Activated T-cell treated with anti-CD3 and anti-CD28 coated beads, Interleukin-2, amount 50 U/mL, for 1 hour (primary cell): Measurements from ENCODE around the gene BCL2.
A peak's percentile ranks its signal among the peaks of the same experiment; 100 is the strongest.

Experiments
- DNase-seq: peaks from one replicate; pipeline ENCODE4 v3.0.0-alpha.2; 2020

The BCL2 gene

DNA sequence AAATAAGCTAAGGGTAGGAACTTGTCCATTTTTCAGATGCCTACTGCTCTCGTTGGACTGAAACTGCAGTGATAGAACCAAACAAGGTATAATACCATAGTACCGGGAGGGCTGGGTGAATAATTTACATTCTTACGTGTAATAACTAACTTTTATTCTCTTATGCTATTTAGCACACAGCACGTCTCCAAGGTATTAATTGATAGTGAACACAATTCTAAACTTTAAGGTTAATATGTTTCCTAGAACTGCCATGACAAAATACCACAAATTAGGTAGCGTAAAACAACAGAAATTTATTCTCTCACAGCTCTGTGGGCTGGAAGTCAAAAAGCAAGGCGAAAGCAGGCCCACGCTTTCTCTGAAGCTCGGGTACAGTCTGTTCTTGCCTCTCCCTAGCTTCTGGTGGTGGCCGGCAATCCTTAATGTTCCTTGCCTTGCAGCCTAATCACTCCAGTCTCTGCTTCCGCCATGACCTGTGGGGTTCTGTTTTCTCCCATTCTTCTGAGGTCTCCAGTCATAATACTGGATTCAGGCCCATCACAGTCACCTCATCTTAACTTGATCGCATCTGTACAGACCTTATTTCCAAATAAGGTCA, 5.6 kb upstream of the BCL2 start:
- DNase-seq = no peak

DNA sequence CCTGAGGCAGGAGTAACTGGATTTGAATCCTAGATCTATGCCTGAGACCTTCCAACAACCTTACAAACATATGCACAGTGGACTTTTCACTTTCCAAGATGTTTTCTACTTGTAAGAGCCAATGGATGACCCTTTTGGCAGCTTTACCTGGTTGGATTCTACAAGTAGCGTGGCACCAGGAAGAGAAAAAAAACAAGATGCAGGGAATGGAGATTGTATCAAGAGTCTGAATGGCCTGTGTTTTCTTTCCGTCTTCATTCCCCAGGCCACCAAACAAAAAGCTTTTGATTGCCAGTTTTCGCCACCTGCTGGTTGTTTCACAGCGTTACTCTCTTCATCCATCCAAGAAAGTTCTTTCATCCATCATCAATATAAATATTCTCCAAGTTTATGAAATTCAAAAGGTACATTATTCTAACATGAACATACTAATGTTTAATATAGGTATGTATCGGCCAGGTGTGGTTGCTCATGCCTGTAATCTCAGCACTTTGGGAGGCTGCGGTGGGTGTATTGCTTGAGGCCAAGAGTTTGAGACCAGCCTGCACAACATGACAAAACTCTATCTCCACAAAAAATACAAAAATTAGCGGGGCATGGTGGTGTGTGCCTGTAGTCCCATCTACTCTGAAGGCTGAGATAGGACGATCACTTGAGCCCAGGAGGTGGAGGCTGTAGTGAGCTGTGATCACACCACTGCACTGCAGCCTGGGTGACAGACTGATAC, 3.5 kb upstream of the BCL2 start:
- peak; percentile 45 for DNase-seq

DNA sequence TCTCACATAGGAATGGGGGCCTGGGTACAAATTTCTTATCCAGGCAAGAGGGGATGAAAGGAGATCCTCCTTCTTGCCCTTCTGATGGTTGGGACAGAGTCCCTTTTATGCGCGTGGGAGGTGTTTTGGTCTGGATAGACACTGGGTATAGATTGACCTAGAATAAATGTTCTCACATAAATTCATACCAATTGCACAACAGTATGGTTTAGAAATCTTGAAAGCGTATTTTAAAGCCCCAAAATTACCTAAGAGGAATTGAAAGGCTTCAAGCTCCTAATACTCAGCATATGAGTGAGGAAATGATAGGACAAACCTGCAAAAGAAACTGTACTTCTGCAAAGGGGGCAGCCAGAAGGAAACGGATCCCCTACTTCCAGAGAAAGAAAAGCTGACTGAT, 2.6 kb upstream of the BCL2 start:
- no peak for DNase-seq

DNA sequence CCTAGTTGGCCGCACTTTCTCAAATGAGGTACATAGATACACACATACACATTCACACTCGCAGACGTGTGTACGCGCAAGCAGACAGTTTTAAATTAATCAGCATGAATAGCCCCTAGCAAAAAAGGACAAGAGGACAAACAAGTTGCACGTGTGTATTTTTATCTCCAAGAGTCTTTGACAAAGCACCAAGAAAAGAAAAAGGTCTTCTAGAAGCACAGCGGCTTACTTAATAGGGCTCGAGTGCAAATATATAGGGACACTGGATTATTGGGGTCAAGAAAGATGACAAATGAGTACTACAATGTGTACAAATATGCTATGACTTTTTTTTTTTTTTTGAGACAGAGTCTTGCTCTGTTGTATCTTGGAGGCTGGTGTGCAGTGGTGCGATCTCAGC, 1.7 kb upstream of the BCL2 start:
- no peak for DNase-seq

DNA sequence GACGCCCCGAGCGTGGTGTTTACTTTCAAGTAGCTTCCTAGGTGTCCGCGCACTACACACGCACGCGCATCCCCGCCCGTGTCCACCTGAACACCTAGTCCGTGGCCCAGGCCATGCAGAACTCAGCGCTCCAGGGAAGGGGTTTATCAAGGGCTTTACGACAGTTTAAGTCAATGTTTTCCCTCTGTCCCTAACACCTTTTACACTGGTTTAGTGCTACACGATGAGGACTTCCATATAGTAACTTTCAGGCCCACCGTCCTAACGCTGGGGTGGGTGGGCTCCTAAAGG, 1.4 kb upstream of the BCL2 start:
- DNase-seq = no peak

DNA sequence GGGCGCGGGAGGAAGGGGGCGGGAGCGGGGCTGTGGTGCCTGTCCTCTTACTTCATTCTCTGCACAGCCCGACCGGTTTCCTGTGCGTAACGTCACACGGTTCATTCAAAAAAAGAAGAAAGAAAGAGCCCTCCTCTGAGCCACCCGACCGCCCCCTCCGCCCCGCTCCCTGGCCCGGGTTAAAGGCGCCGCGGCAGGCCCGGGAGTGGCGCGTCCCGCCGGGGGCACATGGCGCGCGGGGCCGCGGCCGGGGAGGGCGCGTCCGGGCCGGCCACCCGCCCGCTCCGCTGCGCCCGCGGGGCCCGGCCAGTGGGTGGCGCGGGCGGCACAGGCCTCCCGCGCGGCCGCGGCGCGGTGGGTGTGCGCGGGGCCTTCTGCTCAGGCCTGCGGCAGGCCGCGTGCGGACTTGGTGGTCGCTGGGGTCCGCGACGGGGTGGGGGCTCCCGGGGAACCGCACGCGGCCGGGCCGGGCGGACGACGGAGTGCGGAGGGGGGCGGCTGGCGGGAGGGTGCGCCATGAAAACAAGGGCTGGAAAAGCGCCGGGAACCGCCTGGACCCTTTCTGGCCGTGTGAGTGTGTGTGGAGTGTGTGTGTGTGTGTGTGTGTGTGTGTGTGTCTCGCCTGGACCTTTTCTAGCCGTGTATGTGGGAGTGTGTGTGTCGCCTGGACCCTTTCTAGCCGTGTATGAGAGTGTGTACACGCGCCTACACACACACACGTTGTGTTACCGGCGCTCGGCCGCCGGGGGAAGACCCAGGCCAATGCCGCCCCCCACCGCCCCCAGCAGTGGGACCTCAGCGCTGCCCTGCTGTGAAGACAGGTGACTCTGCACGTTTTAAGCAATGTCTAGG, 780 bp upstream of the BCL2 start:
- DNase-seq = peak; percentile 62

DNA sequence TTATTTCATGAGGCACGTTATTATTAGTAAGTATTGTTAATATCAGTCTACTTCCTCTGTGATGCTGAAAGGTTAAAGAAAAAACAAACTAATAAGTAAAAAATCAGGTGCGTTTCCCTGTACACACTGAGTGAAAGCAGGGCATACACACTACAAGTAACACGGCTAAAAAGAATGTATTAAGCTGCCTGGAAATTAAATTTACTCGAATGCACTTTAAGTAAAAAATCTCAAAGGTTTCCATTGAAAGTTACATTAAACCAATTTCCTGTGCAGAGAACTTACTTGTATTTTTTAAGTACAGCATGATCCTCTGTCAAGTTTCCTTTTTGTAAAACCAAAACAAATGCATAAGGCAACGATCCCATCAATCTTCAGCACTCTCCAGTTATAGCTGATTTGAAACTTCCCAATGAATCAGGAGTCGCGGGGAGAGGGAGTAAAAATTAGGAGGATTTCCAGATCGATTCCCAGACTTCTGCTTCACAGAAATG, 633 bp downstream of the BCL2 start:
- DNase-seq = no peak

DNA sequence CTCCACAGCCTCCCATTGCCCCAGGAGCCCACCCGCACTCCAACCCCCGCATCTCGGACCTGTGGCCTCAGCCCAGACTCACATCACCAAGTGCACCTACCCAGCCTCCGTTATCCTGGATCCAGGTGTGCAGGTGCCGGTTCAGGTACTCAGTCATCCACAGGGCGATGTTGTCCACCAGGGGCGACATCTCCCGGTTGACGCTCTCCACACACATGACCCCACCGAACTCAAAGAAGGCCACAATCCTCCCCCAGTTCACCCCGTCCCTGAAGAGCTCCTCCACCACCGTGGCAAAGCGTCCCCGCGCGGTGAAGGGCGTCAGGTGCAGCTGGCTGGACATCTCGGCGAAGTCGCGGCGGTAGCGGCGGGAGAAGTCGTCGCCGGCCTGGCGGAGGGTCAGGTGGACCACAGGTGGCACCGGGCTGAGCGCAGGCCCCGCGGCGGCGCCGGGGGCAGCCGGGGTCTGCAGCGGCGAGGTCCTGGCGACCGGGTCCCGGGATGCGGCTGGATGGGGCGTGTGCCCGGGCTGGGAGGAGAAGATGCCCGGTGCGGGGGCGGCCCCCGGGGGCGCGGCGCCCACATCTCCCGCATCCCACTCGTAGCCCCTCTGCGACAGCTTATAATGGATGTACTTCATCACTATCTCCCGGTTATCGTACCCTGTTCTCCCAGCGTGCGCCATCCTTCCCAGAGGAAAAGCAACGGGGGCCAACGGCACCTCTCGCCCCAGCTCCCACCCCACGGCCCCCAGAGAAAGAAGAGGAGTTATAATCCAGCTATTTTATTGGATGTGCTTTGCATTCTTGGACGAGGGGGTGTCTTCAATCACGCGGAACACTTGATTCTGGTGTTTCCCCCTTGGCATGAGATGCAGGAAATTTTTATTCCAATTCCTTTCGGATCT, 1.3 kb downstream of the BCL2 start:
- DNase-seq = peak; percentile 83

DNA sequence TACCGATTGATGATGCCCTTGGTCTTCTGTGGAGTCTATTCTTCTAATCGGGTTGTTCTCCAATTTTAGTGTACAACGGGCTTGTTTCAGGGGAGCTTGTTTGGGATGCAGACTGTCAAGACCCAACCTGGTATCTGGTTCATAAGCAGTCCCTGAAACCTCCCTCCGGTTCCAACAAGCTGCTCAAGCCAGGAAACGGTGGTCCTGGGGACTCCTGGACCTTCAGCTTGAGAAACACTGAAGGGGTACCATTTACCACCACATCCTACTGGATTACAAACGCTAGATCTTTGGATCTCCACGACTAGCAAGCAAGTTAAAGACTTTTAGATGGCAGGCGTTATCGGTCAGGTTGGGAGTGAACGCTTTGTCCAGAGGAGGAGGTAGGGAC, 2.0 kb downstream of the BCL2 start:
- DNase-seq = no peak

DNA sequence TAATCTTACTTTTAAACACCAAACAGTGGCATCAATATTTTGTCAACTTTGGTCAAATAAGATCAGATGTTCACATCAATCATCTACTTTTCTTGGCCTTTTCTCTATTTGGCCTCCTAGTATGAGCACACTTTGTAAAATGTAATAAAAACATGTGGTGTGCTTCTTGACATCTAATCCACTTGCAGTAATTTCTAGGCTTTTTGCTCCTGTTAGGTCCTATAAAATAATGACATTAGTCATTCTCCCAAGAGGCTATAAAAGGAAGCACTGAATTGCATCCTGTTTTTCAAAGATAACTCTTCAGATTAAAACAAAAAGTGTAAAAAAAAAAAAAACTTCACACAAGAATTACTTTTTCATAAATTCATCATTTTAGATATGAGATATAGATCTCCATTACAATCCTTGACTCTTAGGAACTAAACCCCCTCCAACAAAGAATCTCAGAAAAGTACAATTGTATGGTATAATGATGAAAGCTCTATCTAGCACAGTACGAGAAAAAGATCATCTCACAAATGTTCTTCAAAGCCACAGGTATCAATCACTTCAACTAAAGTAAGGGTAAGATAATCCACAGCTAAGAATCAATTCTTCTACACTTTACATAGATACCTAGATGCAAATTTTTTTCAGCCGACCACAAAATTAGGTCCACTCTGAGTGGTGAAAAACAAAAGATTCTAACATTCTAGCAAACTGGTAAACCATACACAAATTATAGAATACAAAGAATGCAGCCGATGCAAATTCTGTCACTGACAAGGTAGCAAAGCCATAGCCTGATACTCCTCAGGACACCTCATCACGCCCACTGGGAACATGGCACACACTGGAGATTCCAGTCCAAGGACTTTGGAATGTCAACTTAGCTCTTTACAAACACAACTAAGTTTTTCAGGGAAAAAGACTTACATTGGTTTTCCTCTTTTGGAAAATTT, 2.7 kb downstream of the BCL2 start:
- no peak for DNase-seq

DNA sequence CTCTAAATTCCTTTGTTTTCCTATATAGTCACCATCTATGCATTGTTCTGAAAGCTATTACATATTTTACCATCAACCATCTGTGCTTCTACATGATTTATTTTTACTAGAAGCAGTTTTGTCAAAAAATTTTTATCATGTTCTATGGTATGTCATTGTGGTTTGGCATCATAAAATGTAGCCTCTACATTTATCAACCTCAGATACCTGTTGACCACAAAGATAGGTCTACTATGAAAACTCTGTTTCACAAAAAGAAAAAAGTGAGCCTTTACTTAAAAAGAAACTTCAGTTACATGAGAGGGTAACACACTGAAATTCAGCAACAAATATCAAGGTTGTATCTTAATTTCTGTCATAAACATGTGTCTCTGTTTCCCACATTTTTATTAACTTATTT, 3.7 kb downstream of the BCL2 start:
- no peak for DNase-seq

DNA sequence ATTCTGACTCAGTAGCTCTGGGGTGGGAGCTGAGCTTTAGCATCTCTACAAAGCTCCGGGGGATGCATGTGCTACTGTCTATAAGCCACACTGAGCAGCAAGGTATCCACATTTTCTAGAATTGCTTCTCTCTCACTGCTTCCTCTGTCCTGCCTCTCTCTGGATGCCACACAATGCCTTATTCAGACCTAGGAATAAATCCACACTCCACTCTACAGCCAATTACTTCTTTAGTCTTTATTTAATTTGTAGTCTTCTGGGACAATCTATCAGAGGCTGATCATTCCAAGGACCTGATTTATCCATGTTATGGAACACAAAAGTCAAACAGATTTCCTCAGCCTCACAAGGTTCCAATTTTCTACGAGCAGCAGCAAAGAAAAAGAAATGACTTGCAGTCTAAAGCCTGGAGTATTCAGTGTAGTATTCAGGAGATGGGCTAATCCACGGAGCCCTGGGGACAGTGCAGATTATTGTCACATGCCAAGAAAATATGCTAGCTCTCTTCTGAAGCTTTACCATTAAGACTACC, 4.4 kb downstream of the BCL2 start:
- no peak for DNase-seq

DNA sequence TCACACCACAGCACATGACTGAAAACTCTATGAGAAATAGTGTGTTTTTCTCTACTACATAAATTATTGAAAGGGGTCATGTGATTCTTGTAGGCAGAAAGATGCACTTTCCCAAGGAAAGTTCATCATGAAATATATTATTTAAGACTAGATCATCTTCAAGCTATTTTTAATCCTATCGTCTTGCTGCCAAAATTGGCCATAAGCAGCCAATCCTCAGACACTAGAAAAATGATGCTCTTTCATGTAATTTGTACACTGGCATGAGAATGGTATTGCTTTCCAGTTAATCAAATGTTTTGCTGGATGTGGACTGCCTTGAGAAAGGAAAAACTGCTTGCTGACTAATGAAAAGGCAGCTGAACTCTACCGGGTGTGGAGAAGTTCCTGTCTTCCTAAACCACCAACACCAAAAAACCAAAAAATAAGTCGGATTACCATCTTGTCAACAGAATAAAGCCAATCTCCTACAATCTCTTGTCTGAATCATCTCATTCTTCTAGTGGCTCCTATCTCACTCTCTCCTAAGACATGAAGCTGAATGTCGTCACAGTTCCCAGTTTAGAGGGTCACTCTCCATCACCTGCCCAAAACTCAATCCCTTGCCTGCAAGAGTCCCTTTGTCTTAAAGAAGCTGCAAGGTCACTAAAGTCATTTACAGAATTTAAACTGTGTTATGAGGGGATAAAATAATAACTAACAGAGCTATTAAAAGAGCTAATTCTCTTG, 5.3 kb downstream of the BCL2 start:
- DNase-seq = no peak

DNA sequence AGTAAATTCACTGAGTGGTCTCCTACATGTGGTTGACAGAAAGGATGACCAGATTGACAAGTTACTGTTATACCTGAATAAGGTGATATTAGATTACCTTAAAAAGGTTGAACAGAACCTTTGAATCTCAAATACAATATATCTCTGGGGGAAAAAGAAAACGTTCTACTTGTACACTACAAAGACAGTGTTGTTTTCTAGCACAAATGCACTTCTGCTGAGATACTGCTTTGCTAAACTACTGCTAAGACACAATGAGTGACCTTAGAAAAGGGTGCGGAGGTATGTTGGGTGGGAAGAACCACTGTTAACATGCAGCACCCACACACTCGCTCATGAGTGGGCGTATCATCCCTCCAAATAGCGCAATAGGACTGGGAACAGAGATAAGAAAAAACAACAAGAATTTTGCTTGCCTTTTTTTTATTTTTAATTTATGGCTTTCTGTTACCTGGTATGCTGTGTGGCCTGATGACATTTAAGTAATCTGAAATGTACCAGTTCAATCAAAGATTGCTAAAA, 6.1 kb downstream of the BCL2 start:
- DNase-seq = no peak

DNA sequence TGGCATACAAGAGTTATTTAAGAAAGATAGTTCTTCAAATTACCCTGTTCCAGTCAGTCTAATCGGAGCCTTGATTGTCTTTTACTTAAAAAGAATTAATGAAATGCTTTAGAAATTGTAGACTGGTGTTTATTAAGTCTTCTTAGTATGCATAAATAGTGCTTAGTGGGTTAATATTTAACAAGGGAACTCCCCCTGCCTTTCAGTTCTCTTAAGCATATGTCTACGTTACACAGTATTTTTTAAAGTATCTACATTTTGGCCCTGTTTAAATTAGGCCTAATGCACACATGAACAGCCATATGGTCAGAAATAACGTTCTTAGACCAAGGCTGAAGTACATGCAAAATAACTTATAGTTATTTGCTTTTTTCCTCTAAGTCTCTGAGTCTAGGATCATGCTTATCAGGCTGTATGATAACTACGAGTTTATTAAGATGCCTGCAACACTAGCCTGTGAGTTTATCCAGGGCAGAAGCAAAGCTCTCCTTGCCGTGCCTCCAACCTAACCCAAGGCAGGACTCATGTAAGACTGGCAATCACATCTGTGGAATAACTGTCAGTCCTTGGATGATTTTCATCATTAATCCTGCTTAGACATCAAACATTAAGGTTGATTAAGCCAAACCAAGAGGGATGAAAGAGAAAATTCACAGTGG, 6.7 kb downstream of the BCL2 start:
- DNase-seq = no peak

DNA sequence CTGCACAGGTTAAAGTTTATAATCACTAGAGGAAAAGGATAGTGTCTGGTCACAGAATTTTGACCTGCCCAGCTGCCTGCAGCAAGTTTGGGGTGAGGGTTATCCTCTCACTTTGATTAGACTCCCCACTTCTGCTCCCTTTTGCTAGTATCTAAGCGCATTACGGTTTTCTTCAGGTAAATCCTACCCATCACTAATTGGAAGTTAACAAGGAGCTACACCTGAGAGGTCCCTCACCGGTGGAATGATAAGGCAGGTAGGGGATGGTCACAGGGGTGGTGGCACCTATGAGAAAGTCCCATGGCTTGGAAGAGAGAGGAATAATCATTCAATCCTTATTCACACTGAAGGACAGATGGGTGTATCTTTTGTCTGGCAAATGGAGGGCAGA, 7.6 kb downstream of the BCL2 start:
- no peak for DNase-seq

DNA sequence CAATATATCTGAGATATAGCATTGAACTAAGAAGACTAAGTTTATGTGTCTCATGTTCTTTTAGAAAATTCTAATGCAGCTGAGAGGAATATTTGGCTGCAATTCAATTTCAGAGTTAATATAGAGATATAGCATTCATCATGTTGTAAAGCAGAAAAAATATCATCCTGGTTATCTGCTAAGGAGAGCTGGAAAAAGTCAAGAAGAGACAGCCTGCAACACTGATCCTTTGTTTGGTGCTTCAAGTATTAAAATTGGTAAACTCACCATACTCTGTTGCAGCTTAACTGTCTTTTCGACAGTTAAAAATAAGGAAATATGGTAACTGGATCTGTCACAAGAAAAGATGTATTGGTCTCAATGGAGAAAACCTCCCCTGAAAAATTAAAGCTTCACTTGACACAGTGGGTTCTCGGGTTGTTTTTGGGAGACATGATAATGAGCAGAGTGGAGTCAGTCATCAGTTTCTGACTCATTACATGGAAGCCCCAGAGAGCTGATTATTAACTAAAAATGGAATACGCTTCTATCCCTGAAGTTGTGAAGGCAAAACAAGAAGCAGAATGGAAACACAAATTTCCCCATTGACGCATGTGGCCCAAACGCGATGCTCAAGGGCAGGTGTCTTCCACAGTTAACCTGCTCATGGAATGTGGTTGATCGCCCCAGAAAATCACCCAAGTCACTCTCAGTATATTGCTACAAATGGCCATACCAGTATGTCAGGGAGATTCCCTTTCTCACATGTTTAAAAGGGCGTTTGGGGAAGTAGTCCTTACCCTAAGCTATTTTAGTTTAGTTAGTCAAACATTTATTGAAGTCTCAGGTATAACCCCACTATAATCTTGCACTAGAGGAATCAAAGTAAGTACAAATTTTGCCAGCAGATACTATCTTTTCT, 8.2 kb downstream of the BCL2 start:
- no peak for DNase-seq

DNA sequence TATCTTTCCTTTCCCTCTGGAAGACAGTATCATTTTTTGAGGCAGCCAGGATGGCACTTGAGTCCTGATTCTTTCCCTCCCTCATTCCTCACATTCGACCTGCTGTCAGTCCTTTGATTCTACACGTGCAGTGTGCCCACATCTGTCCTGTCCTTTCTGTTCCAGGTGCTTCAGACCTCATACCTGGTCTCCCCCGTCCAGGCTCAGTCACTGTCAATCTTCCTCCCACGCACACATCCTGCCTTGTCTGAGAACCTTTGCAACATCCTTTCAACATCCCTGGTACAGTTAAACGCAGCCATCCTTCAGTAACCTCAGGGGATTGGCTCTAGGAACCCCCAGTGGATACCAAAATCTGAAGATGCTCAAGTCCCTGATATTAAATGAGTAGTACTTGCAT, 10.1 kb downstream of the BCL2 start:
- no peak for DNase-seq
